Coronary artery (tissue), 2 donors: ENCODE data around the gene PSMB2.

ENCODE experiments used
- DNase-seq: peaks from one replicate; pipeline ENCODE4 v3.0.0-alpha.2; 2017; ENCODE audit warnings: low spot score
- H3K27ac ChIP-seq, 2 donors: fragments of 200-600 bp; sonication (generic); one replicate each; pipeline ENCODE4 v1.5.1; 2016 to 2019
- H3K4me3 ChIP-seq: fragments of 200-600 bp; sonication (generic); 2 replicates; pipeline ENCODE4 v1.5.1; 2016; ENCODE audit warnings: mild to moderate bottlenecking, moderate library complexity
- CTCF ChIP-seq: fragments of 200-600 bp; sonication (generic); IDR thresholded peaks from one replicate; pipeline ENCODE4 v1.5.1; 2019; ENCODE audit warnings: antibody characterized with exemption

The PSMB2 gene

GRCh38 chr1:35674111-35674510 lies 32.8 kb upstream of the PSMB2 start:
- no peak for TF ChIP-seq CTCF
- H3K27ac ChIP-seq, result no peak overlapping the region
- no peak for DNase-seq
- H3K4me3 ChIP-seq, result no peak overlapping the region

- TF ChIP-seq CTCF, result no peak
- DNase-seq, result no peak
- Histone ChIP-seq H3K27ac (no peak overlapping the region), H3K4me3 (no peak overlapping the region)
These were observed 30.8 kb upstream of the PSMB2 start for GRCh38 chr1:35672116-35672515.

GRCh38 chr1:35668506-35668905 lies 27.2 kb upstream of the PSMB2 start:
- TF ChIP-seq CTCF, result no peak
- no peak for DNase-seq
- Histone ChIP-seq H3K4me3 (no peak overlapping the region), H3K27ac (no peak overlapping the region)

GRCh38 chr1:35666916-35667315 lies 25.6 kb upstream of the PSMB2 start:
- no peak for DNase-seq
- TF ChIP-seq CTCF, result no peak
- Histone ChIP-seq H3K4me3 (no peak overlapping the region), H3K27ac (no peak overlapping the region)

- TF ChIP-seq CTCF, result no peak
- H3K27ac ChIP-seq, result no peak overlapping the region
- H3K4me3 ChIP-seq, result no peak overlapping the region
- DNase-seq, result no peak
These were observed 24.9 kb upstream of the PSMB2 start for GRCh38 chr1:35666216-35666615.

- Histone ChIP-seq H3K27ac (no peak overlapping the region), H3K4me3 (no peak overlapping the region)
- no peak for TF ChIP-seq CTCF
- DNase-seq, result no peak
These were observed 22.1 kb upstream of the PSMB2 start for GRCh38 chr1:35663434-35663833.

GRCh38 chr1:35661474-35661795 lies 20.1 kb upstream of the PSMB2 start:
- no peak for DNase-seq
- no peak overlapping the region for H3K27ac ChIP-seq
- H3K4me3 ChIP-seq, result no peak overlapping the region
- TF ChIP-seq CTCF, result no peak
